Measurements from ENCODE around the gene RAB3B. TPM values are rescaled to one million over a fixed set of nuclear protein-coding genes. Genes with fewer than 3 reads are reported as not detected.

Gene RAB3B
- total and polyA plus RNA-seq, 2 of the 4 experiments (the other 2 are of a cell fraction), result 33.6 to 78.5 TPM

DNA sequence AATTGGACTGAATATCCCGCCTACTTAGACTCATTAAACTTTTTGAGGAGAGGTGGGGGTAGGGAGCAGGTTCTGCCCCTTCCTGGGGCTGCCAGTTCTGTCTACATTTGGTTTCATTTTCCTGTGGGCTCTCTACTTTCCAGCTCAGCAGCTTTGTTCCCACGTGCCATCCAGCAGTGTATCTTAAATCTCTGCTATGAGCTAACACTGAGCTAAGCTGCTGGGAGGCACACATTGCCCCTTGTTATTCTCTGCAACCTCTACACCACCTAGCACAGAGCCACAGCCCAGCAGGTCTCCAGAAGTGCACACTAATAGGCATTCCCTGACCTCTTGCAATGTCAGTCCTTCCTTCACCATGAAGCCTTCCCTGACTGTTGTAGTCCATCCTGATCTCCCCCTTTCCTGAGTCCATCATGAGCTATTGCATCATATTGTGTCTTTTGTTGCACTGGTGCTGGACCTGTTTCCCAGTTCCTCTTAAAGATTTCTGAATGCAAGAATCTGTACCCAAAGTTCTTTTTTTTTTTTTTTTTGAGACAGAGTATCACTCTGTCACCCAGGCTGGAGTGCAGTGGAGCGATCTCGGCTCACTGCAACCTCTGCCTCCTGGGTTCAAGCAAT, 83.3 kb downstream of the RAB3B start:
- ATAC-seq (ENCODE audit: low read depth) (no peak; the same call in 1 of the 2 replicates), DNase-seq (peak; percentile 19)
- Histone ChIP-seq H3K23ac (ENCODE audit: low read depth, low read length) (no peak overlapping the region; the same call in 1 of the 2 replicates), H3K4me2 (ENCODE audit: low read depth, low read length) (no peak overlapping the region), H3K36me3 (ENCODE audit: control insufficient read depth, insufficient read depth, low read length) (peaks cover 3% of the 10 kb centered on the region; the same call in 1 of the 2 replicates), H3K56ac (ENCODE audit: extremely low read depth, insufficient read depth, low read length) (no peak overlapping the region), H3K27me3 (ENCODE audit: control insufficient read depth, insufficient read depth, low read length) (no peaks in the 10 kb centered on the region), H4K8ac (ENCODE audit: low read depth in 2 of 2, low read length in 2 of 2) (peak overlapping the region in 1 of 2 experiments; percentile 65; a peak in 2 of 4 replicates), H2BK5ac (ENCODE audit: low read depth, low read length, poor library complexity, severe bottlenecking) (peak overlapping the region; percentile 35), H2AFZ (replicated peaks; ENCODE audit: low read length, poor library complexity) (no peak overlapping the region), H3K9me3 (ENCODE audit: control insufficient read depth, insufficient read depth, low read length) (no peaks in the 10 kb centered on the region), H3K18ac (ENCODE audit: low read depth, low read length) (peak overlapping the region; percentile 73; the same call in 1 of the 2 replicates), H3K14ac (replicated peaks; ENCODE audit: low read depth, low read length) (peak overlapping the region; percentile 33), H2BK120ac (ENCODE audit: low read depth, low read length) (peak overlapping the region; percentile 64), H2AK5ac (ENCODE audit: low read depth, low read length) (peak overlapping the region; percentile 50; the same call in 1 of the 2 replicates), H3K4me1 (ENCODE audit: control insufficient read depth, insufficient read depth, low read length) (peaks cover 13% of the 10 kb centered on the region), H4K5ac (ENCODE audit: low read depth, low read length) (peak overlapping the region; percentile 56), H4K91ac (ENCODE audit: insufficient read depth, low read depth, low read length) (peak overlapping the region; percentile 57; the same call in 1 of the 2 replicates), H3K27ac (ENCODE audit: insufficient read depth, low read length) (no peak overlapping the region), H2AK9ac (replicated peaks; ENCODE audit: low read depth, low read length, poor library complexity) (peak overlapping the region; percentile 10), H3K9ac (ENCODE audit: low read depth, low read length) (no peak overlapping the region; the same call in 1 of the 2 replicates), H4K20me1 (ENCODE audit: insufficient read depth, low read length) (no peaks in the 10 kb centered on the region), H3K79me1 (ENCODE audit: low read depth in 1 of 2, low read length in 2 of 2) (no peaks in the 10 kb centered on the region), H2BK20ac (ENCODE audit: low read depth, low read length) (peak overlapping the region; percentile 30; the same call in 1 of the 2 replicates), H2BK15ac (ENCODE audit: low read depth, low read length) (peak overlapping the region; percentile 39; the same call in 2 of the 3 replicates), H3K4me3 (ENCODE audit: insufficient read depth, low read depth, low read length) (no peak overlapping the region), H3K9me1 (ENCODE audit: insufficient read depth, low read length) (peaks cover 14% of the 10 kb centered on the region), H3K4ac (ENCODE audit: low read depth, low read length) (peak overlapping the region; percentile 46)
- dilution Hi-C loops (cut with HindIII; ENCODE audit: low sequenced_read_pairs, unreplicated experiment), result no loop called here
- CTCF ChIA-PET, result interaction anchor here (1.4 kb wide), 1 partner anchor 19 kb away, joined by 5 read pairs; no protein-coding TSS in a partner anchor
- BruUV-seq (replicated peaks), result no TSS peak
- in situ Hi-C loops (cut with MboI; ENCODE audit: low sequenced_read_pairs), result no loop called here
- intact Hi-C loops (cut with micrococcal nuclease), result loop anchor here (5.0 kb wide), 1 partner anchor 45 kb away; no protein-coding TSS in a partner anchor
- no peak for TF ChIP-seq NFE2L2 (IDR thresholded peaks at IDR 0.05; ENCODE audit: low read depth, low read length)
- TF ChIP-seq CEBPB (IDR thresholded peaks at IDR 0.05; ENCODE audit: low read depth, low read length), result peak; percentile 91
- no CpG with 5 or more reads among the region's 4 CpGs for WGBS, 2 experiments (ENCODE audit: extremely low coverage in 2 of 2, insufficient read length in 1 of 2)
- POLR2A ChIA-PET (ENCODE audit: unreplicated experiment), result no interaction called here

All from IMR-90 (cell line).